Activated naive CD8-positive, alpha-beta T cell treated with anti-CD3 and anti-CD28 coated beads for 36 hours (primary cell): ENCODE results near the gene PCMTD2. TPM values are rescaled to one million over a fixed set of nuclear protein-coding genes. Genes with fewer than 3 reads are reported as not detected.

Experiments used
- DNase-seq: peaks from one replicate; pipeline ENCODE4 v3.0.0; 2021
- H3K27ac Mint-ChIP-seq: one replicate; pipeline ENCODE4 v1.8.0; 2022; ENCODE audit warnings: mild to moderate bottlenecking, moderate library complexity, mixed read lengths
- H3K27me3 Mint-ChIP-seq: one replicate; pipeline ENCODE4 v1.8.0; 2022; ENCODE audit warnings: mild to moderate bottlenecking, mixed read lengths
- H3K36me3 Mint-ChIP-seq: one replicate; pipeline ENCODE4 v1.8.0; 2021; ENCODE audit warnings: mild to moderate bottlenecking, mixed read lengths
- H3K4me1 Mint-ChIP-seq: one replicate; pipeline ENCODE4 v1.8.0; 2021; ENCODE audit warnings: mixed read lengths
- H3K4me3 Mint-ChIP-seq: one replicate; pipeline ENCODE4 v1.8.0; 2022; ENCODE audit warnings: mild to moderate bottlenecking, moderate library complexity, mixed read lengths
- H3K9me3 Mint-ChIP-seq: one replicate; pipeline ENCODE4 v1.8.0; 2022; ENCODE audit warnings: mixed read lengths
- total RNA-seq, 2 experiments: library from RNA; stranded (reverse); gene quantifications; one replicate each; pipeline ENCODE4 v1.2.3, GENCODE V29; 2021

PCMTD2 gene
- 10 to 100 TPM; 27.5 to 30.0 TPM for total RNA-seq

- peak within 1 kb of the TSS; percentile 83 for H3K4me3 Mint-ChIP-seq
- H3K4me1 Mint-ChIP-seq = peaks cover 46% of the 10 kb centered on the region
- H3K9me3 Mint-ChIP-seq = no peaks in the 10 kb centered on the region
- H3K27me3 Mint-ChIP-seq = no peaks in the 10 kb centered on the region
- H3K27ac Mint-ChIP-seq = peak within 1 kb of the TSS; percentile 83
- H3K36me3 Mint-ChIP-seq = no peaks in the 10 kb centered on the region
- DNase-seq = peak; percentile 92
Observed at GRCh38 chr20:64255361-64256281, at the start of gene PCMTD2. PCMTD2 (plus strand) TSS chr20:64255748; CDS start chr20:64259966, 4,218 bp downstream.

GRCh38 chr20:64206614-64207013, 48.9 kb upstream of the PCMTD2 start:
- Mint-ChIP-seq H3K27ac (no peak overlapping the region), H3K36me3 (no peaks in the 10 kb centered on the region), H3K27me3 (no peaks in the 10 kb centered on the region), H3K4me1 (no peaks in the 10 kb centered on the region), H3K9me3 (no peaks in the 10 kb centered on the region), H3K4me3 (no peak overlapping the region)
- no peak for DNase-seq

- no peak overlapping the region for H3K27ac Mint-ChIP-seq
Observed at GRCh38 chr20:64207641-64208590, 47.6 kb upstream of the PCMTD2 start.

GRCh38 chr20:64209148-64209547, 46.4 kb upstream of the PCMTD2 start:
- Mint-ChIP-seq H3K36me3 (no peaks in the 10 kb centered on the region), H3K9me3 (no peaks in the 10 kb centered on the region), H3K27me3 (no peaks in the 10 kb centered on the region), H3K27ac (no peak overlapping the region), H3K4me3 (no peak overlapping the region), H3K4me1 (no peaks in the 10 kb centered on the region)
- no peak for DNase-seq

More at GRCh38 chr20:64207641-64208590, 47.6 kb upstream of the PCMTD2 start:
- H3K4me1 Mint-ChIP-seq = no peaks in the 10 kb centered on the region
- no peak for DNase-seq
- H3K9me3 Mint-ChIP-seq = no peaks in the 10 kb centered on the region
- H3K27me3 Mint-ChIP-seq = no peaks in the 10 kb centered on the region
- no peaks in the 10 kb centered on the region for H3K36me3 Mint-ChIP-seq
- H3K4me3 Mint-ChIP-seq = no peak overlapping the region

- Mint-ChIP-seq H3K36me3 (no peaks in the 10 kb centered on the region), H3K27ac (no peak overlapping the region), H3K4me1 (peaks cover 11% of the 10 kb centered on the region), H3K9me3 (no peaks in the 10 kb centered on the region), H3K4me3 (no peak overlapping the region), H3K27me3 (no peaks in the 10 kb centered on the region)
- no peak for DNase-seq
Observed at GRCh38 chr20:64210656-64211369, 44.7 kb upstream of the PCMTD2 start.

- Mint-ChIP-seq H3K36me3 (no peaks in the 10 kb centered on the region), H3K9me3 (no peaks in the 10 kb centered on the region), H3K27me3 (no peaks in the 10 kb centered on the region), H3K27ac (no peak overlapping the region), H3K4me3 (no peak overlapping the region), H3K4me1 (peaks cover 11% of the 10 kb centered on the region)
- no peak for DNase-seq
Observed at GRCh38 chr20:64211874-64212658, 43.5 kb upstream of the PCMTD2 start.

GRCh38 chr20:64212755-64213154, 42.8 kb upstream of the PCMTD2 start:
- Mint-ChIP-seq H3K9me3 (no peaks in the 10 kb centered on the region), H3K4me1 (peaks cover 11% of the 10 kb centered on the region), H3K4me3 (no peak overlapping the region), H3K36me3 (no peaks in the 10 kb centered on the region), H3K27me3 (no peaks in the 10 kb centered on the region), H3K27ac (no peak overlapping the region)
- no peak for DNase-seq

- Mint-ChIP-seq H3K27me3 (no peaks in the 10 kb centered on the region), H3K27ac (no peak overlapping the region)
Observed at GRCh38 chr20:64214113-64214512, 41.4 kb upstream of the PCMTD2 start.

GRCh38 chr20:64214952-64215351, 40.6 kb upstream of the PCMTD2 start:
- Mint-ChIP-seq H3K27me3 (no peaks in the 10 kb centered on the region), H3K36me3 (no peaks in the 10 kb centered on the region), H3K9me3 (no peaks in the 10 kb centered on the region), H3K27ac (no peak overlapping the region), H3K4me1 (peaks cover 11% of the 10 kb centered on the region), H3K4me3 (no peak overlapping the region)
- no peak for DNase-seq

More at GRCh38 chr20:64214113-64214512, 41.4 kb upstream of the PCMTD2 start:
- H3K4me3 Mint-ChIP-seq = no peak overlapping the region
- H3K36me3 Mint-ChIP-seq = no peaks in the 10 kb centered on the region
- peaks cover 11% of the 10 kb centered on the region for H3K4me1 Mint-ChIP-seq
- no peak for DNase-seq
- H3K9me3 Mint-ChIP-seq = no peaks in the 10 kb centered on the region

GRCh38 chr20:64216036-64216435, 39.5 kb upstream of the PCMTD2 start:
- Mint-ChIP-seq H3K4me3 (no peak overlapping the region), H3K4me1 (peaks cover 11% of the 10 kb centered on the region), H3K36me3 (no peaks in the 10 kb centered on the region), H3K27ac (no peak overlapping the region), H3K27me3 (no peaks in the 10 kb centered on the region), H3K9me3 (no peaks in the 10 kb centered on the region)
- no peak for DNase-seq

- no peak overlapping the region for H3K27ac Mint-ChIP-seq
- no peaks in the 10 kb centered on the region for H3K27me3 Mint-ChIP-seq
Observed at GRCh38 chr20:64216910-64217309, 38.6 kb upstream of the PCMTD2 start.

GRCh38 chr20:64217539-64218221, 37.9 kb upstream of the PCMTD2 start:
- Mint-ChIP-seq H3K4me1 (peaks cover 11% of the 10 kb centered on the region), H3K27me3 (no peaks in the 10 kb centered on the region), H3K4me3 (no peak overlapping the region), H3K9me3 (no peaks in the 10 kb centered on the region), H3K27ac (no peak overlapping the region), H3K36me3 (no peaks in the 10 kb centered on the region)
- DNase-seq = no peak

More at GRCh38 chr20:64216910-64217309, 38.6 kb upstream of the PCMTD2 start:
- peaks cover 11% of the 10 kb centered on the region for H3K4me1 Mint-ChIP-seq
- H3K4me3 Mint-ChIP-seq = no peak overlapping the region
- DNase-seq = no peak
- no peaks in the 10 kb centered on the region for H3K36me3 Mint-ChIP-seq
- no peaks in the 10 kb centered on the region for H3K9me3 Mint-ChIP-seq

GRCh38 chr20:64219202-64219601, 36.3 kb upstream of the PCMTD2 start:
- no peaks in the 10 kb centered on the region for H3K27me3 Mint-ChIP-seq
- H3K4me3 Mint-ChIP-seq = no peak overlapping the region
- H3K4me1 Mint-ChIP-seq = peaks cover 11% of the 10 kb centered on the region
- no peak overlapping the region for H3K27ac Mint-ChIP-seq
- H3K36me3 Mint-ChIP-seq = no peaks in the 10 kb centered on the region
- no peaks in the 10 kb centered on the region for H3K9me3 Mint-ChIP-seq
- no peak for DNase-seq
